ENCODE data around the gene PRAMEF9. TPM values are rescaled to one million over a fixed set of nuclear protein-coding genes. Genes with fewer than 3 reads are reported as not detected.
"Not testable (repeated sequence)": the region's sequence is repeated elsewhere in the genome, so short reads cannot be mapped to it uniquely, and the experiment has no call there.

Gene PRAMEF9
- not detected for total RNA-seq

GRCh38 chr1:13171548-13171947, at the start of gene PRAMEF9:
Gene PRAMEF9, plus strand, starts transcription at chr1:13171848. Its CDS starts 3,433 bp downstream, at chr1:13175281.
- H3K27ac Mint-ChIP-seq; H3K9me3 Mint-ChIP-seq; DNase-seq; H3K36me3 Mint-ChIP-seq (ENCODE audit: low read depth); H3K4me1 Mint-ChIP-seq; CTCF ChIA-PET; H3K27me3 Mint-ChIP-seq; H3K4me3 Mint-ChIP-seq; POLR2A ChIA-PET: not testable (repeated sequence)

GRCh38 chr1:13155909-13156308, 15.7 kb upstream of the PRAMEF9 start, which contains the start of gene PRAMEF26:
Gene PRAMEF26, minus strand, starts transcription at chr1:13156009. Its CDS starts 2,914 bp downstream, at chr1:13153095.
- POLR2A ChIA-PET; H3K9me3 Mint-ChIP-seq; DNase-seq; H3K27ac Mint-ChIP-seq; CTCF ChIA-PET; H3K36me3 Mint-ChIP-seq (ENCODE audit: low read depth); H3K4me3 Mint-ChIP-seq; H3K27me3 Mint-ChIP-seq; H3K4me1 Mint-ChIP-seq: not testable (repeated sequence)

- H3K4me3 Mint-ChIP-seq; H3K36me3 Mint-ChIP-seq (ENCODE audit: low read depth); H3K9me3 Mint-ChIP-seq; H3K4me1 Mint-ChIP-seq; DNase-seq; H3K27ac Mint-ChIP-seq; CTCF ChIA-PET; POLR2A ChIA-PET; H3K27me3 Mint-ChIP-seq: not testable (repeated sequence)
Measured at GRCh38 chr1:13165531-13165930, 6.1 kb upstream of the PRAMEF9 start, which contains the start of gene HNRNPCL4. Gene HNRNPCL4, minus strand, starts transcription at chr1:13165631. Its CDS starts 164 bp downstream, at chr1:13165467.

GRCh38 chr1:13201309-13201708, 29.7 kb downstream of the PRAMEF9 start, which contains the start of gene PRAMEF13:
Gene PRAMEF13, minus strand, starts transcription at chr1:13201409. Its CDS starts 1,820 bp downstream, at chr1:13199589.
- H3K27me3 Mint-ChIP-seq; CTCF ChIA-PET; POLR2A ChIA-PET; H3K4me1 Mint-ChIP-seq; H3K9me3 Mint-ChIP-seq; DNase-seq; H3K27ac Mint-ChIP-seq; H3K36me3 Mint-ChIP-seq (ENCODE audit: low read depth); H3K4me3 Mint-ChIP-seq: not testable (repeated sequence)

- CTCF ChIA-PET; H3K27ac Mint-ChIP-seq; H3K4me3 Mint-ChIP-seq; H3K4me1 Mint-ChIP-seq; H3K27me3 Mint-ChIP-seq; DNase-seq; H3K36me3 Mint-ChIP-seq (ENCODE audit: low read depth); H3K9me3 Mint-ChIP-seq; POLR2A ChIA-PET: not testable (repeated sequence)
Measured at GRCh38 chr1:13208712-13209111, 37.1 kb downstream of the PRAMEF9 start.

- H3K4me3 Mint-ChIP-seq; H3K27ac Mint-ChIP-seq; H3K4me1 Mint-ChIP-seq; H3K27me3 Mint-ChIP-seq; POLR2A ChIA-PET; DNase-seq; CTCF ChIA-PET; H3K36me3 Mint-ChIP-seq (ENCODE audit: low read depth); H3K9me3 Mint-ChIP-seq: not testable (repeated sequence)
Measured at GRCh38 chr1:13216619-13217018, 45.0 kb downstream of the PRAMEF9 start.

- POLR2A ChIA-PET; H3K36me3 Mint-ChIP-seq (ENCODE audit: low read depth); H3K4me3 Mint-ChIP-seq: not testable (repeated sequence)
Measured at GRCh38 chr1:13219203-13219602, 47.6 kb downstream of the PRAMEF9 start.

GRCh38 chr1:13222788-13223187, 51.1 kb downstream of the PRAMEF9 start:
- H3K27ac Mint-ChIP-seq; POLR2A ChIA-PET; H3K4me1 Mint-ChIP-seq; H3K4me3 Mint-ChIP-seq; DNase-seq; CTCF ChIA-PET; H3K27me3 Mint-ChIP-seq; H3K9me3 Mint-ChIP-seq; H3K36me3 Mint-ChIP-seq (ENCODE audit: low read depth): not testable (repeated sequence)

More at GRCh38 chr1:13219203-13219602, 47.6 kb downstream of the PRAMEF9 start:
- H3K4me1 Mint-ChIP-seq, CTCF ChIA-PET, DNase-seq, H3K27me3 Mint-ChIP-seq, H3K27ac Mint-ChIP-seq, H3K9me3 Mint-ChIP-seq: not testable (repeated sequence)

GRCh38 chr1:13224480-13225060, 52.9 kb downstream of the PRAMEF9 start:
- Mint-ChIP-seq H3K27ac (no peak overlapping the region), H3K4me3 (no peak overlapping the region), H3K36me3 (ENCODE audit: low read depth) (no peaks in the 10 kb centered on the region), H3K4me1 (no peaks in the 10 kb centered on the region), H3K27me3 (peaks cover 3% of the 10 kb centered on the region), H3K9me3 (no peaks in the 10 kb centered on the region)
- DNase-seq, result no peak
- POLR2A ChIA-PET, result no interaction called here
- CTCF ChIA-PET, result no interaction called here

GRCh38 chr1:13225675-13226204, 54.1 kb downstream of the PRAMEF9 start, which contains the start of gene PRAMEF18:
Gene PRAMEF18, minus strand, starts transcription at chr1:13226154. Its CDS starts 48 bp downstream, at chr1:13226106.
- H3K27ac Mint-ChIP-seq; DNase-seq; H3K36me3 Mint-ChIP-seq (ENCODE audit: low read depth); CTCF ChIA-PET; POLR2A ChIA-PET; H3K27me3 Mint-ChIP-seq; H3K4me1 Mint-ChIP-seq; H3K4me3 Mint-ChIP-seq; H3K9me3 Mint-ChIP-seq: not testable (repeated sequence)

GRCh38 chr1:13227271-13228055, 55.8 kb downstream of the PRAMEF9 start:
- H3K36me3 Mint-ChIP-seq (ENCODE audit: low read depth); H3K9me3 Mint-ChIP-seq; POLR2A ChIA-PET; DNase-seq; H3K27ac Mint-ChIP-seq; CTCF ChIA-PET; H3K4me1 Mint-ChIP-seq; H3K27me3 Mint-ChIP-seq; H3K4me3 Mint-ChIP-seq: not testable (repeated sequence)

- H3K36me3 Mint-ChIP-seq (ENCODE audit: low read depth), result no peaks in the 10 kb centered on the region
- no peak overlapping the region for H3K4me3 Mint-ChIP-seq
- peaks cover 3% of the 10 kb centered on the region for H3K27me3 Mint-ChIP-seq
- H3K4me1 Mint-ChIP-seq, result no peaks in the 10 kb centered on the region
- peak; percentile 50 for DNase-seq
- H3K9me3 Mint-ChIP-seq, result no peaks in the 10 kb centered on the region
- ChIA-PET POLR2A (no interaction called here), CTCF (no interaction called here)
- no peak overlapping the region for H3K27ac Mint-ChIP-seq
Measured at GRCh38 chr1:13228343-13228781, 56.7 kb downstream of the PRAMEF9 start.

Measured in activated CD4-positive, alpha-beta memory T cell treated with anti-CD3 and anti-CD28 coated beads, Interleukin-2, amount 10 ng/mL, durations not matched to agents 7 days and 5 days (primary cell).